Activated CD4-positive, CD25-positive, alpha-beta regulatory T cell treated with anti-CD3 and anti-CD28 coated beads, Interleukin-2, amount 50 U/mL, for 24 hours (primary cell): ENCODE results near the gene ANAPC10.
"Not testable (repeated sequence)": the region's sequence is repeated elsewhere in the genome, so short reads cannot be mapped to it uniquely, and the experiment has no call there.

Source experiments
- ATAC-seq, 2 donors: fragments of 150-1000 bp; cut with Tn5 transposase; one replicate each; pipeline ENCODE4 v1.10.0; 2021; ENCODE audit warnings: mild to moderate bottlenecking in 1 of 2, moderate library complexity in 1 of 2

Gene ANAPC10

DNA sequence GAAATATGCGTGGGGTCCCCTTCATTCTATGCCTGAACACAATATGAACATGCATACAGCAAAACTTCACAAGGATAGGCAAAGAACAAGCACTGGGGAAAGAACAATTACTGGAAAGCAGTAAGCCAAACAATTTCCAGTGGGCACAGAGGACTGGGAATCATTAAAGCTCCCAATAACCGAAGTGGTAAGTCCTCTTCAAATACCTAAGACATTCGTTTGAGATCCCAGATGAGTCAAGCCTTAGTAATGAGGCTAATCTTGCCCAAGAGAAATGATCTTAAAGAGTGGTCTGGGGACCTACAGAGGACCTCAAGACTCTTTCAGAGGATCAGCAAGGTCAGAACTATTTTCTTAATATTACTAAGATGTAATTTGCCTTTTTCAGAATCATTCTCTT, 28.6 kb downstream of the ANAPC10 start:
- no peak for ATAC-seq

DNA sequence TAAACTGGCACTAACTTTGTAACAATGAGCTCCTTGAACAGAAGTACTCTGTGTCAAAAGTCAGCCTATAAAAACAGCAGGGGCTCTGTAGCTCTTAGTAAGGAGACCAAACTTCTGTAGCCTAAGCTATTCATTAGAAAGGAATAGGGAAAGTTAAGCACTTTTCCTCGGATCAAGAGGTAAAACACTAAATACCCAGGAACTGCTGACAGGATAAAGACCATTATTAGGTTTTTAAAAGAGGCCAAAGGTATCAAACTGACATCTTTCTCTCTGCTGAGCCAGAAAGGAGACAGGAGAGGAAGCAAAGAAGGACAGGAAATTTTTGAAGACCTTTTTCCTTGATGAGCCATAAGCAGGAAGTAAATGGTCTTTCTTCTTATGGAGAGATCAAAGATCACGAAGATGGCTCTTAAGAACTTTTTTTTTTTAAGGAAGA, 31.9 kb downstream of the ANAPC10 start:
- no peak for ATAC-seq

DNA sequence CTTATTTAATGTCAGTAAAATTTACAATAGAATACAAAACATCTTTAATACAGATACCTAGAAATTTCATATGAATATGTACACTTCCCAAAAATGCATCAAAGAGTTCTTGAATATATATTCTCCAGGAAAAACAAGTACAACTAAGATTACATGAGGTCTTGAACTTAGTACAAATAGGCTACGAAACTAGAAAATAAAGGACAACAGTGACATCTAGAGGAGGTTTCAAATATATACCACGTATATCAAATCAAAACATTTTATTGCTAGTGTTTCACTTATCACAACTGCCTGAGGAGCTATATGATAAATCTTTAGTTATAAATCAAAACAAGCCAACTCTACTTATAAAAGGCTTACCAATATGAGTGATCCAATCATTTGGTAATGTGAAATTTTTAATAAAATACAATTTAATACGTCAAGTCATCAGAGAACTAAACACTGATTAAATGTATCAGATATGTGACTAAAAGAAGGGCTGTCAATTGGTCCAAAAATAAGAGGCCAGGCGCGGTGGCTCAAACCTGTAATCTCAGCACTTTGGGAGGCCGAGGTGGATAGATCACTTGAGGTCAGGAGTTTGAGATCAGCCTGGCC, 36.6 kb downstream of the ANAPC10 start:
- ATAC-seq = peak in 1 of 2 donors; percentile 48

DNA sequence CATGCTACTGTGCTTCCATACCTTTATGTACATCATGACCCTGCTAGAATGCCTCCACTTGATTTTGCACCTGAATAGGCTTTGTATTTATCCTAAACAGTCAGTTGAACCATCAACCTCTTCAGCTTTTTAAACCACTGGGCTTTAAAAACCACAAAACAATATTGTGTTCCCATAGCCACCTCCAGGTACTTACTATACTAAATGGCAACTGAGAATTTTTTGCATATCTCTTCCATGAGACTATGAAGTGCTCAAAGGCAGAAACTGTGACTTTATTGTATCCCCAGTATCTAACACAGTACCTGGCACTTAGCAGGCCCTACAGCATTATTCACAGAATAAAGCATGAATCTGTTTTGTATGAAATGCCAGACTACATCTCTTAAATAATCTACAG, 39.7 kb downstream of the ANAPC10 start:
- ATAC-seq = no peak

DNA sequence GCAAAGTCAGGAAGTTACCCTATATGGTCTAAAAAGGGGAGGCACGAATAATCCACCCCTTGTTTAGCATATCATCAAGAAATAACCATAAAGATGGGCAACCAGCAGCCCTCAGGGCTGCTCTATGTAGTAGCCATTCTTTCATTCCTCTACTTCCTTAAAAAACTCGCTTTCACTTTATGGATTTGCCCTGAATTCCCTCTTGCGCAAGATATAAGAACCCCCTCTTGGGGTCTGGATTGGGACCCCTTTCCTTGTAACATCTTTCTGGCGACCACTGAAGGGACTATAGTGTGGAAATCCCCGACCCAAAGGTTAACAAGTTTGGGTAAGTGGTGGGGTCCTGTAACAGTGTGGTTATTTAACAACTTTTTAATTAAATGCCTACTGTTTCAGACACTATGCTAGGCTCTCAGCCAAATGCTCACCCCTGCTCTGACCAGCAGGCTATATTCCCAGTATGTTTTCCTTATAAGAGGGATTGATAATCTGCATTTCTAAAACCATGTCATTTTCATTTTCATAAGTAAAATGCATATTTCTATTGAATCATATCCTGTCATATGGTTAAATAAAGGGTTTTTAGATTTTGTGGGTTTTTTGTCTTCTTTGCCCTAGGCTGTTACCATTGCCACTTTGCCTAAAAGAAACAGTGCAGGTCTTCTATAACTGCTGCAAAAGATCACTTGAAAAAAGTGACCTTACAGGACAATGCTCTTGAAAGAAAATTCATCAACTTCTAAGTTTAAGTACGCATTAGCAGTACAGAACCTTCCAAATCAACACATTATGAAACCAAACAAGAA, 41.5 kb downstream of the ANAPC10 start:
- ATAC-seq = peak in 1 of 2 donors; percentile 24

DNA sequence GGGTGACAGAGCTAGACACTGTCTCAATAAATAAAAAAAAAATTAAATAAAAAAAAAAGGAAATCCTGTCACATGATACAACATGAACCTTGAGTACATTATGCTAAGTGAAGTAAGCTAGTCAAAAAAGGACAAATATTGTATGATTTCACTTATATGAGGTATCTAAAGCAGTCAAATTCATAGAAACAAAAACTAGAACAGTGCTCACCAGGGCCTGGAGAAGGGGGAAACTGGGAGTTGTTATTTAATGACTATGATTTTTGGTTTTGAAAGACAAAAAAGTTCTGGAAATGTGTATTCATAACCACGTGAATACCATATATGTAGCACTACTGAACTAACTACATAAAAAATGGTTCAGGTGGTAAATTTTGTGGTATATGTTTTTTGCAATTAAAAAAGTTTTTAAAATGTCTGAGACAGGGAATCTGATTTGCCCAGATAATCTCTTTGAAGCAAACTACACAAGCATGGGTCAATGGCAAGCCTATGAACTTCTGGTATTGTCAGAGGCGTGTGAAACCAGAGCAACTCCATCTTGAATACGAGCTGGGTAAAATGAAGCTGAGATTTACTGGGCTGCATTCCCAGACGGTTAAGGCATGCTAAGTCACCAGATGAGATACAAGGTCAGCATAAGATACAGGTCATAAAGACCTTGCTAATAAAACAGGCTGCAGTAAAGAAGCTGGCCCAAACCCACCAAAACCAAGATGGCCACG, 42.3 kb downstream of the ANAPC10 start:
- ATAC-seq = peak; percentile 17 to 38

DNA sequence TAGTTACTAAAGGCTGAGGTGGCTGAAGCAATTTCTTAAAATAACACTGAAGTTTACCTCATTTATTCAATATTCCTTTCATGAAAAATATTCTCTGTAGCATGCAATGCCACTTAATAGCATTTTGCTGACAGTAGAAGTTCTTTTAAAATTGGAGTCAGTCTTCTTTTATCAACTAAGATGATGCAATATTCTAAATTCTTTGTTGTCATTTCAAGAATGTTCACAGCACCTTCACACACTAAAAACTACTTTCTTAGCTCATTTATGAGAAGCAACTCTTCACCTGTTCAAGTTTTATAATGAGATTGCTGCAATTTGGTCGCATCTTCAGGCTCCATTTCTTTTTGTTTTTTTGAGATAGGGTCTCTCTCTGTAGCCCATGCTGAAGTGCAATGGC, 48.8 kb downstream of the ANAPC10 start:
- ATAC-seq = no peak

DNA sequence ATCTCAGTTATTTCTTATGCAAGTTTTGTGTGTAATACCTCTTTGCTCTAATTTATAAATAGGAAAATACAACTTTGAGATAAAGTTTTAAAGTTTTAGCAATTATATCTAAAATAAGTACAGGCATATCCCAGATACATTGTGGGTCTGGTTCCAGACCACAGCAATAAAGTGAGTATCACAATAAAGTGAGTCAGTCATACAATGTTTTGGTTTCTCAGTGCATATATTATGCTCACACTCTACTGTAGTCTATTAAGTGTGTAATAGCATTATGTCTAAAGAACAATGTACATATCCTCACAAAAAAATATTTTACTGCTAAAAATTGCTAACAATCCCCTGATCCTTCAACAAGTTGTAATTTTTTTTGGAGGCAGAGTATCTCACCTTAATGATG, 49.2 kb downstream of the ANAPC10 start:
- no peak for ATAC-seq

DNA sequence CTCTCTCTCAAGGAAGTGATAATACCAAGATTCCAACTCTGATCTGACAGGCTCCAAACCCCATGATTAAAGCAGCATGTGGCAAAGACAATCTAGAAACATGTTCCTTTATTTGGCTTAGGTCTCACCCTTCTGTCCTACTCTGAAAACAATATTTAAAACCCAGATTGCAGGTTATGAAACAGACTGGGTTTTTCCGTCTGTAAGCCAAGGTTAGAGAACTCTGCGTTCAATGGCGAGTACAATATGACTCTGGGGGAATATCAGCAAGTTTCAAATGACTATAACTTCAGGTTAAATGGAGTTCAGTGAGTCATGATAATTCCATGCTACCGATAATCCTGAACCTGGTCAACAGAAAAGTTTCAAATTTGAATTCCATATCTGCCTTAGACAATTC, 50.8 kb downstream of the ANAPC10 start:
- no peak for ATAC-seq

DNA sequence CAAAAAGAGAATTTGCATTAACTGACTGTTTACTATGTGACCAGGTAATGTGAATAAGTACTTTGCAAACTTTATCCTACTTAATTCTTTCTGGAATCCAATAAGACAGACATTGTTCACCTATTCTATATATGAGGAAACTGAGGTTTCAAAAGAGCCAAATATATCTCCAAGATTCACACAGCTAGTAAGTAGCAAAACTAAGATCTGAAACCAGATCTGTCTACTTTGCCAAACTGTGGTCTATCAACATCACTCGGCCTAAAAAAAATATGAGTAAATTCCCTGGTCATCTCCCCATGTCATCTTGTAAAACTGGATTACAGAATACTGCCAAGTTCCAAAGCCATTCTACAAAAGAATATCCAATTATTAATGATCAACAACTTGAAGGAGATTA, 52.8 kb downstream of the ANAPC10 start:
- no peak for ATAC-seq

DNA sequence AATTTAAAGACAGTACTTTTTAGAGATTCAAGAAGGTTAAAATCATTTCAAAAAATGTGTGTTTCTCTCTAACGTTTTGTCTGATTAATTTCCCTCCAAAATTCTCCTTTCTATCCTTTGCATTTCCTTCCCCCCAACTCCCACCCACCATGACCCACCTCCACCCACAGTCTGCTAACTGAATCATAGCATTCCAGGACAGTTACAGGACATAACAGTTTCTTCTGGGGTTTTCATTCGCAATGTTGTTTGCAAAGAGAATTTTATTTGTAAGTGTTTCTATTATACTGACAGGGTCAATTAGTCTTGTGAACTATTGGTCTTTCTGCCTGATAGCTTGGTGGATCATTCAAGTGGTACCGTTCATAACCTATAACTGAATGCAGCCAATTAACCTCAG, 53.7 kb downstream of the ANAPC10 start:
- no peak for ATAC-seq

DNA sequence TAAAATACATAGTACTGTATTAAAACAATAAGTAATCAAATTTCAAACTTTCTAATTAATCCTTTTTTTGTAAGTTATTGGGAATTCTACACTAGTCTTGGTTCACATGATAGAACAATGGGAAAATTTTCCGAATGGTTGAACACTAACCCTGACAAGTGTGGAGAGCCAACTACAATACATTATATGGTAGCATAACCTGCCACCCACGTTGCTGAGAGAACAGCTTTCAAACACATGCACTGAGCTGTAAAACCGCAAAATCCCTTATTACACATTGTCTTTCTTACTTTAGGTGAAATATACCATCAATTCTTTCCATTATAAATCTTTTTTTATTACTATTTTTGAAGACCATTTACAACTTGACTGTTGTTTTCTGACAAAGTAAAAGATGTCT, 54.7 kb downstream of the ANAPC10 start:
- no peak for ATAC-seq

DNA sequence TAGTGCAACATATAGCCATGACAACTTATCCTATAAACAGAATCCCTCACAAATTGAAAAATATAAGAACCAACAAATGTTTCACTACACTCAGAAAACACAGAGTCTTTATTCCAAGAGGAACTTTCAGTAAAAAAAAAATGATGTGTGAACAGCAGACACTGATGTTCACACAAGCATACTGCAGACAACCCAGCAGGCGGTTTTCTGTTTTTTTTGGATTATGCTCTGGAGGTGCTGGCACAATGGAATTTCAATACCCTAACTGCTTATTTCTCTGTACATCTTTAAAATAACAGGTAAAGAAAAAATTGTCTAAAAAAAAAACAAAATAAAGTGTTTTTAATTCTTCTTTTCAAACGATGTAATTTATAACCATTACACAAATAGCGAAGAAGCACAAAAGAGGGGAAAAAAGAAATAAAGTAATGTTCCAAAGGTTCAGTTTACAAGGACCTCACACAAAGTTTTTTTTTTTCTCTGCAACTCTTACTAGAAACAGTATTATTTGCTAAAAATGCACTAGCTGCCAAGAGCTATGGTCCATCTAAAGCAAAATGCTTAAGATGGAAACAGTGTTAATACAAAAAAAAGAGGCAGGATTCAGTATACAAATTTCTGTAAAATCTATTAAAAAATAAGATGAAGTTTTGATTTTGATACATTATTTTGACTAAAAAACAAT, 55.3 kb downstream of the ANAPC10 start:
- ATAC-seq = no peak

DNA sequence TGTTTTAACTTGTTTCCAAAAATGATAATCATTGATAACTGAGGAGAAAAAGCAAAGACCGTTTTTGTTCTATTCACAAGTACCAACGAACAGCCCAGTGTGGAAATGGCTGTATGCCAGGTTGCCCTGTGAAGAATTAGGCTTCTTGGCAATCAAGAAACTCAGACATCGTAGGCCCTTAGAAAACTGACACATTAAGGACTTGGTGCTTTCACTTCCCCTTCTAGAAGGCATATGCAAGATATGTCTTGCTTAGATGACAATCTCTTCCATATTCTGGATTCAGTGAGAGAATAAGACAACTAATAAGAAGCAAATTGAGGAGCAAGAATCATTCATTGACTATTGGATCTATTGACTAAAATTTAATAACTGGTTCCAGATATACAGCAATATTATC, 56.6 kb downstream of the ANAPC10 start:
- ATAC-seq = no peak

DNA sequence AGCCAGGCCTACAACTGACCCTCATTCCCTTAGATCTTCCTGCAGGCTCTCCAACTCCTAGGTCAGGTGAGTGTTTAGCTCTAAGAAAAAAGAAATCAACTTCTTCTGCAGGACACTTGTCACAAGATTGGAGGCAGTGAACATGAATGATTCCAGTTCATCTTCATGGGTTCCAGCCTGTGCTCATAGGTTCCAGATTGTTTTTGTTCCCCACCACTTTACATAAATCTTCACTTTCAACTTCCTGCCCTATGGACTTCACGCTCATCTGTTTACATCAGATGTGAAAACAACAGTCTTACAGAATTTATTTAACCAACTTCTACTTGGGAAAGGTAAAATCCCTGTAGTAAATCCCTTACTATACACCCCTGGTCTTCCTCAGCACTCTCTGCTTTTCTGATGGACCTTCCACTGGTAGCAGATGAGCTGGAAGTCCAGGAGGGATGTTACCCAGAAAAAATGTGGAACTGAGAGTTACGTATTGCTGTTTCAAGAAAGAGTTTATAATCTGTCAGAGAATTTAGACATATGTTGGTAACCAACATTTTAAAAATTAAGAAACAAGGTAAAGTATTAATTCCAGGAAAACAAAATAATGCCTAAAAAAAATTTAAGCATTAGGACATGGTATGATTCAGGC, 62.4 kb downstream of the ANAPC10 start:
- ATAC-seq = no peak

DNA sequence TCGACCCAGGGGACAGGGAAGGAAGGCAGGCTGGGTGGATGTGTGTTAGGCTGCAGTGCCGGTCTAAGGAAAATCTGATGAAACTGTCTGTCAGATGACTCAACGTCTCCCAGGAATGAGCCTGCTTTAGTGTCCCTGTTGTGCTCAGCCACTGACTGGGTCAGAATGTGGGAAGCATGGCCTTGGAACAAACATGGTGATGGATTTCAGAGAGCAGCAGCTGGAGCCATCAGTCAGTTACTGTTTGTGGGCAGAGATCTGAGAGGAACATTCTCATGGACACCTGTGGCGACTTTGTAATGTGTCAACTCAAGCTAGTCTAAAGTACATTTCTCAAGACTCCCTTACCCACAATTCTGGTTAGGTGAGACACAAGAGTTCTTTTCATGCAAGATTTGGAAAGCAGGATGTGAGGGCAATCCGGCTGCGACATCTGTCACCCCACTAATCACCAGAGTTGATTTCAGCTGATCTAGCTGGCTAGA, 63.2 kb downstream of the ANAPC10 start:
- ATAC-seq = no peak

DNA sequence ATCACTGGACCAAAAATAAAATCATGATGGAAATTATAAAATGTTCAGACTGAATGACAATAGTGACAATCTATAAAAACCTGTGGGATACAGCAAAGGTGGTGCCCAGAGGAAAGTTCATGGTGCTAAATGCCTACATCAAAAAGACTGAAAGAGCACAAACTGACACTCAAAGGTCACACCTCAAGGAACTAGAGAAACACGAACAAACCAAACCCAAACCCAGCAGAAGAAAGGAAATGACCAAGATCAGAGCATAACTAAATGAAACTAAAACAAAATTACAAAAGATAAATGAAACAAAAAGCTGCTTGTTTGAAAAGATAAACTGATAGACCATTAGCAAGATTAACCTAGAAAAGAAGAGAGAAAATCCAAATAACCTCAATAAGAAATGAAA, 78.7 kb downstream of the ANAPC10 start:
- peak; percentile 17 to 28 for ATAC-seq

DNA sequence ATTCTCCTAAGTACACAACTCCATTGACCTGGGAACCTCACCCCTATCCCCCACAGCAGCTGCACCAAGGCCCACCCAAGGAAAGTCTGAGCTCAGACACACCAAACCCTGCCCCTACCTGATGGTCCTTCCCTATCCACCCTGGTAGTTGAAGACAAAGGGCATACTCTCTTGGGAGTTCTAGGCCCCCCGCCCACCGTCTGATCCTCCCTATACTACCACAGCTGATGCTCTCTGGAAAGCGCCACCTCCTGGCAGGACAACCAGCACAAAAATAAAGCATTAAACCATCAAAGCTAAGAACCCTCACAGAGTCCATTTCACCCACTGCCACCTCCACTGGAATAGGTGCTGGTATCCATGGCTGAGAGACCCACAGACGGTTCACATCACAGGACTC, 83.6 kb downstream of the ANAPC10 start:
- no peak for ATAC-seq

DNA sequence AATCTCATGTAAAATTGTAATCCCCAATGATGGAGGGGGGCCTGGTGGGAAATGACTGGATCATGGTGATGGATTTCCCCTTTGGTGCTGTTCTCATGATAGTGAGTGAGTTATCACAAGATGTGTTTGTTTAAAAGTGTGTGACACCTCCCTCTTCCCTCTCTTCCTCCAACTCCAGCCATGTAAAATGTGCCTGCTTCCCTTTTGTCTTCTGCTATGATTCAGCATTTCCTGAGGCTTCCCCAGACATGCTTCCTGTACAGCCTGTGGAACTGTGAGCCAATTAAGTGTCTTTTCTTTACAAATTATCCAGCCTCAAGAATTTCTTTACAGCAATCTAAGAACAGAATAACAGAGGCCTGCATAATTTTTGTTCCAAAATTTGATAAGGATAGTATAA, 85.2 kb downstream of the ANAPC10 start:
- no peak for ATAC-seq

DNA sequence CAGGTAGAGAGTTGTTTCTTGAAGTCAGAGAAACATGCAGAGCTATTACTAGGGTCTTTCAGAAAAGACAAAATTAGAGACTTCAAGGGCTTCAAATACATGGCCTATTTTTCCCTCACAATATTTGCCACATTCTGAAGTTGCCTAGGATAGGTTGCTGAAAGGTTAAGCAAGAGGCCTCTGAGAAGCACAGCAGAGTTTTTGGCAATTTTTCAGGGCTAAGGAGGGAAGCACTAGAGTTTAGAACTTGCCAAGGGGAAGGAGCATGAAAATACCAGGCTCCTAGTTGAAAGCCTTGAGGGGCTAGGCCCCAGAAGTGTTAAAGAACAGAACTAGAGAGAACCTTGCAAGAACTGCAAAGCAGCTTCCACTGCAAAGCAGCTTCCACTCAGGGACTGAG, 86.4 kb downstream of the ANAPC10 start:
- ATAC-seq = no peak

DNA sequence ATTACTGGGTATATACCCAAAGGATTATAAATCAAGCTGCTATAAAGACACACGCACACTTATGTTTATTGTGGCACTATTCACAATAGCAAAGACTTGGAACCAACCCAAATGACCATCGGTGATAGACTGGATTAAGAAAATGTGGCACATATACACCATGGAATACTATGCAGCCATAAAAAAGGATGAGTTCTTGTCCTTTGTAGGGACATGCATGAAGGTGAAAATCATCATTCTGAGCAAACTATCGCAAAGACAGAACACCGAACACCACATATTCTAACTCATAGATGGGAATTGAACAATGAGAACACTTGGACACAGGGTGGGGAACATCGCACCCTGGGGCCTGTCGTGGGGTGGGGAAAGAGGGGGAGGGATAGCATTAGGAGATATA, 87.7 kb downstream of the ANAPC10 start:
- not testable (repeated sequence) for ATAC-seq

DNA sequence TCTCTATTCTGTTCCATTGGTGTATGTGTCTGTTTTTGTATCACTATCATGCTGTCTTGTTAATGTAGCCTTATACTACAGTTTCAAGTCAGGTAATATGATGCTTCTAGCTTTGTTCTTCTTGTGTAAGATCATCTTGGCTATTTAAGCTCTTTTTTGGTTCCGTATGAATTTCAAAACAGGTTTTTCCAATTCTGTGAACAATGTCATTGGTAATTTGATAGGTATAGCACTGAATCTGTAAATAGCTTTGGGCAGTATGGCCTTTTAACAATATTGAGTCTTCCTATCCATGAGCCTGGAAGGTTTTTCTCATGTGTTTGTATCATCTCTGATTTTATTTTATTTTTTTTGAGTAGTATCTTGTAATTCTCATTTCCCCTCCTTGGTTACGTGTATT, 94.3 kb downstream of the ANAPC10 start:
- no peak for ATAC-seq

DNA sequence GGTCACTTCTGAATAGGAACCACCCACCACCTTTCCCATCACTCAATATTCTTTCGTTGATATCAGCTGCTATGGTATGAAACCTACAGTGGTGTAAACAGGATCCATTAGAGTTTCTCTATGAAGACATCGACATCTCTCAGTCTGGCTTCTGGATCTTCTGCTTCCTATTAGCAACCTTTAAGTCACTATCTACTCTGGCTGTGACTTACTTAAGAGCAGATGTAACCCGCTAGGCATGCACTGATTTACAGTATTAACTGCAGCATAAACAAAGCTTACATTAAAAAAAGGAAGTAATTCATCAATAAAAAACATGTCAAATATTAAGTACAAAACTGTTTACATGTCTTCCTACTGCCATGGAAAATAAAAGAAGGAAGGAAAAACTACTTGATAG, 96.4 kb downstream of the ANAPC10 start:
- no peak for ATAC-seq
